ENCODE results near the gene CNIH3. TPM values are rescaled to one million over a fixed set of nuclear protein-coding genes. Genes with fewer than 3 reads are reported as not detected.
"Not testable (repeated sequence)": the region's sequence is repeated elsewhere in the genome, so short reads cannot be mapped to it uniquely, and the experiment has no call there.

CNIH3 gene
- total and polyA plus RNA-seq, 2 donors (not counting 1 experiment from before 2014, with no cell fraction given), result 3.7 to 28.1 TPM

DNA sequence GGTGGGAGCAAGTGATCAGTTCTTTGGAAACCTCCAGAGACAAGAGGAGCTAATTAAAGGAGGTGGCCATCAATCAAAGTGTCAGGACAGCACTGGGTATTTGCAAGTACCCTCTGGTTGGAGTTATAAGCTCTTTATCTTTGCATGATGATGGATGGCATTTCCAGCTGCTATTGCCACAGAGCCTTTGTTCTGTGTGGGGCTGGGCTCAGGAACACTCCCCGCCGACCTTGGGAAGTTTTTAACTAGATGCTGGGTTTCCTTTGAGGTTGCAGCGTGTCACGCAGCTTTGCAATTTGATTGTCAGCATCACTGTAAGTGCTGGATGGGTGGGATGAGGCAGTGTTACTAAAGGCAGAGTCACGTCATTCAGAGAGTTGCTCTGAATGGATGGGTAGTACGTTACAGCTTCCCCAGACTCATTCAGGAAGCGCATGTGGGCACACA is 68.9 kb downstream of the CNIH3 start:
- H3K4me3 ChIP-seq (replicated peaks in 1 of 4; ENCODE audit: control extremely low read depth in 1 of 4, insufficient read depth in 1 of 4, low read depth in 3 of 4, low read length in 4 of 4), result no peak overlapping the region
- peak; percentile 11 to 31 for DNase-seq (ENCODE audit: low read depth in 2 of 2)
- H3K79me2 ChIP-seq (ENCODE audit: control insufficient read depth, insufficient read depth, low read length), result no peaks in the 10 kb centered on the region
- no peaks in the 10 kb centered on the region for H3K27me3 ChIP-seq (ENCODE audit: control insufficient read depth, insufficient read depth, low read length)
- TF ChIP-seq, protein P1, sequence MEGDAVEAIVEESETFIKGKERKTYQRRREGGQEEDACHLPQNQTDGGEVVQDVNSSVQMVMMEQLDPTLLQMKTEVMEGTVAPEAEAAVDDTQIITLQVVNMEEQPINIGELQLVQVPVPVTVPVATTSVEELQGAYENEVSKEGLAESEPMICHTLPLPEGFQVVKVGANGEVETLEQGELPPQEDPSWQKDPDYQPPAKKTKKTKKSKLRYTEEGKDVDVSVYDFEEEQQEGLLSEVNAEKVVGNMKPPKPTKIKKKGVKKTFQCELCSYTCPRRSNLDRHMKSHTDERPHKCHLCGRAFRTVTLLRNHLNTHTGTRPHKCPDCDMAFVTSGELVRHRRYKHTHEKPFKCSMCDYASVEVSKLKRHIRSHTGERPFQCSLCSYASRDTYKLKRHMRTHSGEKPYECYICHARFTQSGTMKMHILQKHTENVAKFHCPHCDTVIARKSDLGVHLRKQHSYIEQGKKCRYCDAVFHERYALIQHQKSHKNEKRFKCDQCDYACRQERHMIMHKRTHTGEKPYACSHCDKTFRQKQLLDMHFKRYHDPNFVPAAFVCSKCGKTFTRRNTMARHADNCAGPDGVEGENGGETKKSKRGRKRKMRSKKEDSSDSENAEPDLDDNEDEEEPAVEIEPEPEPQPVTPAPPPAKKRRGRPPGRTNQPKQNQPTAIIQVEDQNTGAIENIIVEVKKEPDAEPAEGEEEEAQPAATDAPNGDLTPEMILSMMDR (conservative IDR thresholded peaks at IDR 0.05 in 1 of 2, IDR thresholded peaks at IDR 0.05 in 1 of 2; ENCODE audit: low read depth in 1 of 2, low read length in 2 of 2), result no peak
- no peak for TF ChIP-seq EZH2 (IDR thresholded peaks at IDR 0.05; ENCODE audit: low read length, missing control alignments)
- peaks cover 4% of the 10 kb centered on the region for H3K36me3 ChIP-seq (ENCODE audit: control insufficient read depth, insufficient read depth, low read length)
- no peaks in the 10 kb centered on the region for H3K4me1 ChIP-seq (ENCODE audit: control insufficient read depth, extremely low read depth, insufficient read depth, low read length)
- no peak overlapping the region for H3K27ac ChIP-seq (ENCODE audit: insufficient read depth, low read length)
- H3K9ac ChIP-seq (ENCODE audit: insufficient read depth, low read length), result no peak overlapping the region
- H4K20me1 ChIP-seq (ENCODE audit: control insufficient read depth, extremely low read depth, insufficient read depth, low read length), result no peaks in the 10 kb centered on the region
- no peaks in the 10 kb centered on the region for H3K9me3 ChIP-seq (ENCODE audit: control insufficient read depth, insufficient read depth, low read depth, low read length)
- no peak overlapping the region for H2AFZ ChIP-seq (ENCODE audit: low read length)
- H3K4me2 ChIP-seq (ENCODE audit: extremely low read depth, insufficient read depth, low read length), result no peak overlapping the region

DNA sequence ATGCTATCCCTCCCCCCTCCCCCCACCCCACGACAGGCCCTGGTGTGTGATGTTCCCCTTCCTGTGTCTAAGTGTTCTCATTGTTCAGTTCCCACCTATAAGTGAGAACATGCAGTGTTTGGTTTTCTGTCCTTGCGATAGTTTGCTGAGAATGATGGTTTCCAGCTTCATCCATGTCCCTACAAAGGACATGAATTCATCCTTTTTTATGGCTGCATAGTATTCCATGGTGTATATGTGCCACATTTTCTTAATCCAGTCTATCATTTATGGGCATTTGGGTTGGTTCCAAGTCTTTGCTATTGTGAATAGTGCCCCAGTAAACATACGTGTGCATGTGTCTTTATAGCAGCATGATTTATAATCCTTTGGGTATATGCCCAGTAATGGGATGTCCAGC is 70.0 kb downstream of the CNIH3 start:
- not testable (repeated sequence) for DNase-seq (ENCODE audit: low read depth in 2 of 2); H3K36me3 ChIP-seq (ENCODE audit: control insufficient read depth, insufficient read depth, low read length); H2AFZ ChIP-seq (ENCODE audit: low read length); H3K9ac ChIP-seq (ENCODE audit: insufficient read depth, low read length); H3K27ac ChIP-seq (ENCODE audit: insufficient read depth, low read length); H3K27me3 ChIP-seq (ENCODE audit: control insufficient read depth, insufficient read depth, low read length); H3K4me1 ChIP-seq (ENCODE audit: control insufficient read depth, extremely low read depth, insufficient read depth, low read length); H4K20me1 ChIP-seq (ENCODE audit: control insufficient read depth, extremely low read depth, insufficient read depth, low read length); H3K4me3 ChIP-seq (replicated peaks in 1 of 4; ENCODE audit: control extremely low read depth in 1 of 4, insufficient read depth in 1 of 4, low read depth in 3 of 4, low read length in 4 of 4); H3K4me2 ChIP-seq (ENCODE audit: extremely low read depth, insufficient read depth, low read length); H3K9me3 ChIP-seq (ENCODE audit: control insufficient read depth, insufficient read depth, low read depth, low read length); H3K79me2 ChIP-seq (ENCODE audit: control insufficient read depth, insufficient read depth, low read length)

DNA sequence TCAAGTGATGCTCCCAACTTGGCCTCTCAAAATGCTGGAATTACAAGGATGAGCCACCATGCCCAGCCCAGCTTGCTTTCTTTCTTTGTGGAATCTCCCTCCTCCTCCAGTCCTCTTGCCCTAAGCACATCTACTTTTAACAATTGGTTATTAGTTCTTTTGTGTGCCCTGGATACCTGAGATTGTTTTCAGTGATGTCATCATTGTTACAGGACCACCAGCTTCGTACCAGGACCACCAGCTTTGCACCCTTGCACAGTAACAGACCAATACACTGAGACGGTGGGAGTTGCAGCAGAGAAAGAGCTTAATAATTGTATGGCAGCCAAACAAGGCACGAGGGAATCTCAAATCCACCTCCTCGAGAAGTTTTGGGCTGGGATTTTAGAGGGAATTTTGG is 71.3 kb downstream of the CNIH3 start:
- Histone ChIP-seq H3K27me3 (ENCODE audit: control insufficient read depth, insufficient read depth, low read length) (no peaks in the 10 kb centered on the region), H3K27ac (ENCODE audit: insufficient read depth, low read length) (no peak overlapping the region), H3K36me3 (ENCODE audit: control insufficient read depth, insufficient read depth, low read length) (peaks cover 1% of the 10 kb centered on the region), H3K9ac (ENCODE audit: insufficient read depth, low read length) (no peak overlapping the region), H3K79me2 (ENCODE audit: control insufficient read depth, insufficient read depth, low read length) (no peaks in the 10 kb centered on the region), H4K20me1 (ENCODE audit: control insufficient read depth, extremely low read depth, insufficient read depth, low read length) (no peaks in the 10 kb centered on the region), H2AFZ (ENCODE audit: low read length) (no peak overlapping the region), H3K9me3 (ENCODE audit: control insufficient read depth, insufficient read depth, low read depth, low read length) (no peaks in the 10 kb centered on the region), H3K4me2 (ENCODE audit: extremely low read depth, insufficient read depth, low read length) (no peak overlapping the region), H3K4me1 (ENCODE audit: control insufficient read depth, extremely low read depth, insufficient read depth, low read length) (no peaks in the 10 kb centered on the region), H3K4me3 (replicated peaks in 1 of 4; ENCODE audit: control extremely low read depth in 1 of 4, insufficient read depth in 1 of 4, low read depth in 3 of 4, low read length in 4 of 4) (no peak overlapping the region)
- DNase-seq (ENCODE audit: low read depth in 2 of 2), result no peak
- TF ChIP-seq, protein P1 (conservative IDR thresholded peaks at IDR 0.05 in 1 of 2, IDR thresholded peaks at IDR 0.05 in 1 of 2; ENCODE audit: low read depth in 1 of 2, low read length in 2 of 2), result no peak
- TF ChIP-seq EZH2 (IDR thresholded peaks at IDR 0.05; ENCODE audit: low read length, missing control alignments), result no peak

All from fibroblast of lung (primary cell).